ENCODE data around the gene MREG.
A peak's percentile ranks its signal among the peaks of the same experiment; 100 is the strongest.

Gene MREG

GRCh38 chr2:216018709-216019108, 5.4 kb upstream of the MREG start:
- Histone ChIP-seq H3K4me1 (ENCODE audit: insufficient read depth, insufficient read length) (no peaks in the 10 kb centered on the region), H3K4me3 (ENCODE audit: insufficient read length, low read depth) (no peak overlapping the region), H3K36me3 (ENCODE audit: insufficient read depth, insufficient read length, low read length) (no peaks in the 10 kb centered on the region), H3K27me3 (ENCODE audit: insufficient read depth, insufficient read length) (no peaks in the 10 kb centered on the region), H3K9me3 (ENCODE audit: insufficient read depth, low read length) (no peaks in the 10 kb centered on the region), H3K9ac (ENCODE audit: insufficient read length, low read depth) (no peak overlapping the region)
- DNase-seq (ENCODE audit: low read depth, low spot score) = no peak
- TF ChIP-seq ZNF274 (IDR thresholded peaks at IDR 0.05; ENCODE audit: low read depth, low read length) (no peak), SUZ12 (IDR thresholded peaks at IDR 0.05; ENCODE audit: extremely low read depth, insufficient read depth, insufficient read length) (no peak), YY1 (IDR thresholded peaks at IDR 0.05; ENCODE audit: insufficient read depth, insufficient read length) (no peak)

GRCh38 chr2:216017365-216017764, 4.0 kb upstream of the MREG start:
- no peaks in the 10 kb centered on the region for H3K4me1 ChIP-seq (ENCODE audit: insufficient read depth, insufficient read length)
- no peak for DNase-seq (ENCODE audit: low read depth, low spot score)
- H3K9me3 ChIP-seq (ENCODE audit: insufficient read depth, low read length) = no peaks in the 10 kb centered on the region
- H3K9ac ChIP-seq (ENCODE audit: insufficient read length, low read depth) = no peak overlapping the region
- no peaks in the 10 kb centered on the region for H3K27me3 ChIP-seq (ENCODE audit: insufficient read depth, insufficient read length)
- no peaks in the 10 kb centered on the region for H3K36me3 ChIP-seq (ENCODE audit: insufficient read depth, insufficient read length, low read length)
- TF ChIP-seq ZNF274 (IDR thresholded peaks at IDR 0.05; ENCODE audit: low read depth, low read length) (no peak), YY1 (IDR thresholded peaks at IDR 0.05; ENCODE audit: insufficient read depth, insufficient read length) (no peak), SUZ12 (IDR thresholded peaks at IDR 0.05; ENCODE audit: extremely low read depth, insufficient read depth, insufficient read length) (no peak)
- no peak overlapping the region for H3K4me3 ChIP-seq (ENCODE audit: insufficient read length, low read depth)

DNA sequence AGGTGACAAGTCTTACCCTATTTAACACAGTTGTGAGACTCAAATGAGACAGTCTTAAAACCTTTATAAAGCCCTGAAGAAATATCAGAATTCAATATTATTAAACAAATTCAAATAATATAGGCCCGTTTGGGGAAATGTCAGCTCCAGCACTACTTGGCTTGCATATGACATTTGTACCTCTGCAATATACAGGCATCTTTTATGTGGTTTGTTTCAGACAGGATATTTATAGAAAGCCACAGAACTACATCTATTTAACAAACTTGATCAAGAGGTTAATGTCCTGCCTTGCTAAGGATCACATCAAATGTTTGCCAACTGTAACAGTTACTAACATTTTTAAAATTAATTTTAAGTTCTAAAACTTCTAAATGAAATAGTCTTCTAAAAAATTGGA, 3.2 kb upstream of the MREG start:
- no peaks in the 10 kb centered on the region for H3K36me3 ChIP-seq (ENCODE audit: insufficient read depth, insufficient read length, low read length)
- TF ChIP-seq ZNF274 (IDR thresholded peaks at IDR 0.05; ENCODE audit: low read depth, low read length) = no peak
- TF ChIP-seq SUZ12 (IDR thresholded peaks at IDR 0.05; ENCODE audit: extremely low read depth, insufficient read depth, insufficient read length) = no peak
- no peak for TF ChIP-seq YY1 (IDR thresholded peaks at IDR 0.05; ENCODE audit: insufficient read depth, insufficient read length)
- no peak overlapping the region for H3K4me3 ChIP-seq (ENCODE audit: insufficient read length, low read depth)
- H3K27me3 ChIP-seq (ENCODE audit: insufficient read depth, insufficient read length) = no peaks in the 10 kb centered on the region
- DNase-seq (ENCODE audit: low read depth, low spot score) = no peak
- no peak overlapping the region for H3K9ac ChIP-seq (ENCODE audit: insufficient read length, low read depth)
- no peaks in the 10 kb centered on the region for H3K4me1 ChIP-seq (ENCODE audit: insufficient read depth, insufficient read length)
- no peaks in the 10 kb centered on the region for H3K9me3 ChIP-seq (ENCODE audit: insufficient read depth, low read length)

DNA sequence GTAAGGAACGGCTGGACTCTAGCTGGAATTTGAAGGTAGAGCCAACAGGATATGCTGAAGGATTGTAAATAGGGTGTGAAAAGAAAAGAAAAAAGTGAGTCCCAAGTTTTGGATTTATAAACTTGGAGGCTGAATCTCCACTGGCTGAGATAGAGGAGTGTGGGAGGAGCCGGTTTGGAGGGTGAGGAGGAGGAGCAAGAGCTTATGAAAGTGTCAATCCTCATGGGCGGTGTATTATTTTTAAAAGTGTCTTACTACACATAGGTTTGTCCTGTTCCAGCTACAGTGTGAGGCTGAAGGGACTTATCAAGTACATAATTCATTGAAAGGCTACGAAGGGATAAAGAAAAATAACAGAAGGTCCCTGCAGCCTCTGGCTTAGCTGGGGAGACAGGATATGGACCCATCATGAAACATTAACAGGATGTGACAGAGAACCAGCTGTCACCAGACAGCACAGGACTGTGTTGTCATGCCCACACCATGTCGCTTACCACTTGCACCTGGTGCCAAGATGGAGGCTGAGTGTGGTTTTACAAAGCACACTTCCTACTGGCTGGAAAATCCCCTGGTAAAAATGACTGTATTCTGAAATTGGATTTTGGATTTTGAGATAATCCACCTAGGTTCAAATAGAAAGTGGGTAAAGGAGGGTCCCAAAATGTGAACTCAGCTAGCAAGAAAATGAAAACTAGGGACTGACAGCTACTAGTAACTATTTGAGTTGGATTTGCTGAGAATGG, 2.5 kb upstream of the MREG start:
- H3K36me3 ChIP-seq (ENCODE audit: insufficient read depth, insufficient read length, low read length) = no peaks in the 10 kb centered on the region
- no peak for DNase-seq (ENCODE audit: low read depth, low spot score)
- H3K4me1 ChIP-seq (ENCODE audit: insufficient read depth, insufficient read length) = no peaks in the 10 kb centered on the region
- no peak overlapping the region for H3K4me3 ChIP-seq (ENCODE audit: insufficient read length, low read depth)
- H3K27me3 ChIP-seq (ENCODE audit: insufficient read depth, insufficient read length) = no peaks in the 10 kb centered on the region
- no peak for TF ChIP-seq YY1 (IDR thresholded peaks at IDR 0.05; ENCODE audit: insufficient read depth, insufficient read length)
- TF ChIP-seq ZNF274 (IDR thresholded peaks at IDR 0.05; ENCODE audit: low read depth, low read length) = no peak
- TF ChIP-seq SUZ12 (IDR thresholded peaks at IDR 0.05; ENCODE audit: extremely low read depth, insufficient read depth, insufficient read length) = no peak
- no peaks in the 10 kb centered on the region for H3K9me3 ChIP-seq (ENCODE audit: insufficient read depth, low read length)
- H3K9ac ChIP-seq (ENCODE audit: insufficient read length, low read depth) = no peak overlapping the region

- Histone ChIP-seq H3K36me3 (ENCODE audit: insufficient read depth, insufficient read length, low read length) (no peaks in the 10 kb centered on the region), H3K9me3 (ENCODE audit: insufficient read depth, low read length) (no peaks in the 10 kb centered on the region), H3K4me3 (ENCODE audit: insufficient read length, low read depth) (no peak overlapping the region), H3K4me1 (ENCODE audit: insufficient read depth, insufficient read length) (no peaks in the 10 kb centered on the region), H3K27me3 (ENCODE audit: insufficient read depth, insufficient read length) (no peaks in the 10 kb centered on the region), H3K9ac (ENCODE audit: insufficient read length, low read depth) (no peak overlapping the region)
- no peak for DNase-seq (ENCODE audit: low read depth, low spot score)
- TF ChIP-seq SUZ12 (IDR thresholded peaks at IDR 0.05; ENCODE audit: extremely low read depth, insufficient read depth, insufficient read length) = no peak
Observed at GRCh38 chr2:216014986-216015385, 1.6 kb upstream of the MREG start.

GRCh38 chr2:216014006-216014405, 655 bp upstream of the MREG start:
- Histone ChIP-seq H3K4me1 (ENCODE audit: insufficient read depth, insufficient read length) (no peaks in the 10 kb centered on the region), H3K9me3 (ENCODE audit: insufficient read depth, low read length) (no peaks in the 10 kb centered on the region), H3K4me3 (ENCODE audit: insufficient read length, low read depth) (no peak overlapping the region), H3K36me3 (ENCODE audit: insufficient read depth, insufficient read length, low read length) (no peaks in the 10 kb centered on the region), H3K27me3 (ENCODE audit: insufficient read depth, insufficient read length) (no peaks in the 10 kb centered on the region), H3K9ac (ENCODE audit: insufficient read length, low read depth) (no peak overlapping the region)
- TF ChIP-seq YY1 (IDR thresholded peaks at IDR 0.05; ENCODE audit: insufficient read depth, insufficient read length) (no peak), ZNF274 (IDR thresholded peaks at IDR 0.05; ENCODE audit: low read depth, low read length) (no peak), SUZ12 (IDR thresholded peaks at IDR 0.05; ENCODE audit: extremely low read depth, insufficient read depth, insufficient read length) (no peak)
- no peak for DNase-seq (ENCODE audit: low read depth, low spot score)

GRCh38 chr2:216012830-216013079, 596 bp downstream of the MREG start:
- H3K4me1 ChIP-seq (ENCODE audit: insufficient read depth, insufficient read length) = no peaks in the 10 kb centered on the region
- H3K4me3 ChIP-seq (ENCODE audit: insufficient read length, low read depth) = peak overlapping the region; percentile 77
- DNase-seq (ENCODE audit: low read depth, low spot score) = no peak
- TF ChIP-seq YY1 (IDR thresholded peaks at IDR 0.05; ENCODE audit: insufficient read depth, insufficient read length) (no peak), ZNF274 (IDR thresholded peaks at IDR 0.05; ENCODE audit: low read depth, low read length) (no peak), SUZ12 (IDR thresholded peaks at IDR 0.05; ENCODE audit: extremely low read depth, insufficient read depth, insufficient read length) (no peak)
- H3K9ac ChIP-seq (ENCODE audit: insufficient read length, low read depth) = peak overlapping the region; percentile 88
- no peaks in the 10 kb centered on the region for H3K36me3 ChIP-seq (ENCODE audit: insufficient read depth, insufficient read length, low read length)
- H3K9me3 ChIP-seq (ENCODE audit: insufficient read depth, low read length) = no peaks in the 10 kb centered on the region
- H3K27me3 ChIP-seq (ENCODE audit: insufficient read depth, insufficient read length) = no peaks in the 10 kb centered on the region

Data from NT2/D1 (cell line).